ENCODE results near the gene PSME2. TPM values are rescaled to one million over a fixed set of nuclear protein-coding genes. Genes with fewer than 3 reads are reported as not detected.

The PSME2 gene
- polyA plus RNA-seq, 1 donor, result 243 TPM

GRCh38 chr14:24167469-24168114 is 21.2 kb upstream of the PSME2 start:
- WGBS (ENCODE audit: insufficient coverage, low lambda C conversion rate), result 80% methylated on average over 1 of the region's 3 CpGs

GRCh38 chr14:24165785-24166184 is 19.4 kb upstream of the PSME2 start:
- DNase-seq, result no peak
- no peak overlapping the region for H3K27ac ChIP-seq (ENCODE audit: low read length)
- H3K36me3 ChIP-seq (ENCODE audit: control insufficient read depth, insufficient read depth, low read length), result peaks cover 56% of the 10 kb centered on the region
- no peaks in the 10 kb centered on the region for H3K27me3 ChIP-seq (ENCODE audit: control insufficient read depth, insufficient read depth, low read length)
- no peak overlapping the region for H3K4me3 ChIP-seq (ENCODE audit: low read length)
- peaks cover 19% of the 10 kb centered on the region for H3K4me1 ChIP-seq (ENCODE audit: control insufficient read depth, insufficient read depth, low read length)
- H3K9me3 ChIP-seq (ENCODE audit: control insufficient read depth, low read depth, low read length), result no peaks in the 10 kb centered on the region
- 100% methylated on average over 1 of the region's 5 CpGs for WGBS (ENCODE audit: insufficient coverage, low lambda C conversion rate)

More at GRCh38 chr14:24167469-24168114, 21.2 kb upstream of the PSME2 start:
- Histone ChIP-seq H3K9me3 (ENCODE audit: control insufficient read depth, low read depth, low read length) (no peaks in the 10 kb centered on the region), H3K4me1 (ENCODE audit: control insufficient read depth, insufficient read depth, low read length) (peaks cover 14% of the 10 kb centered on the region), H3K27me3 (ENCODE audit: control insufficient read depth, insufficient read depth, low read length) (no peaks in the 10 kb centered on the region), H3K4me3 (ENCODE audit: low read length) (no peak overlapping the region), H3K27ac (ENCODE audit: low read length) (no peak overlapping the region), H3K36me3 (ENCODE audit: control insufficient read depth, insufficient read depth, low read length) (peaks cover 55% of the 10 kb centered on the region)
- no peak for DNase-seq

GRCh38 chr14:24164518-24164991 is 18.1 kb upstream of the PSME2 start:
- DNase-seq, result no peak
- Histone ChIP-seq H3K4me1 (ENCODE audit: control insufficient read depth, insufficient read depth, low read length) (peaks cover 30% of the 10 kb centered on the region), H3K9me3 (ENCODE audit: control insufficient read depth, low read depth, low read length) (no peaks in the 10 kb centered on the region), H3K4me3 (ENCODE audit: low read length) (no peak overlapping the region), H3K27me3 (ENCODE audit: control insufficient read depth, insufficient read depth, low read length) (no peaks in the 10 kb centered on the region), H3K27ac (ENCODE audit: low read length) (no peak overlapping the region), H3K36me3 (ENCODE audit: control insufficient read depth, insufficient read depth, low read length) (peaks cover 68% of the 10 kb centered on the region)
- no CpG with 5 or more reads among the region's 14 CpGs for WGBS (ENCODE audit: insufficient coverage, low lambda C conversion rate)

GRCh38 chr14:24162093-24162492 is 15.7 kb upstream of the PSME2 start:
- WGBS (ENCODE audit: insufficient coverage, low lambda C conversion rate), result no CpG with 5 or more reads among the region's 8 CpGs
- Histone ChIP-seq H3K9me3 (ENCODE audit: control insufficient read depth, low read depth, low read length) (no peaks in the 10 kb centered on the region), H3K27me3 (ENCODE audit: control insufficient read depth, insufficient read depth, low read length) (no peaks in the 10 kb centered on the region), H3K4me1 (ENCODE audit: control insufficient read depth, insufficient read depth, low read length) (peaks cover 30% of the 10 kb centered on the region), H3K36me3 (ENCODE audit: control insufficient read depth, insufficient read depth, low read length) (peaks cover 72% of the 10 kb centered on the region), H3K27ac (ENCODE audit: low read length) (peak overlapping the region; percentile 90), H3K4me3 (ENCODE audit: low read length) (peak overlapping the region; percentile 67)
- DNase-seq, result no peak

- Histone ChIP-seq H3K4me1 (ENCODE audit: control insufficient read depth, insufficient read depth, low read length) (peaks cover 30% of the 10 kb centered on the region), H3K27me3 (ENCODE audit: control insufficient read depth, insufficient read depth, low read length) (no peaks in the 10 kb centered on the region), H3K36me3 (ENCODE audit: control insufficient read depth, insufficient read depth, low read length) (peaks cover 71% of the 10 kb centered on the region), H3K9me3 (ENCODE audit: control insufficient read depth, low read depth, low read length) (no peaks in the 10 kb centered on the region), H3K4me3 (ENCODE audit: low read length) (peak within 1 kb of the TSS; percentile 67), H3K27ac (ENCODE audit: low read length) (peak within 1 kb of the TSS; percentile 90)
- peak; percentile 98 to 99 for DNase-seq
- WGBS (ENCODE audit: insufficient coverage, low lambda C conversion rate), result no CpG with 5 or more reads among the region's 12 CpGs
These were observed 14.7 kb upstream of the PSME2 start, which contains the start of gene IRF9 for GRCh38 chr14:24160850-24161804. Gene IRF9 (plus strand): TSS chr14:24161265. CDS start chr14:24162145, 880 bp downstream.

- H3K27ac ChIP-seq (ENCODE audit: low read length), result peak overlapping the region; percentile 68
- no CpG with 5 or more reads among the region's 4 CpGs for WGBS (ENCODE audit: insufficient coverage, low lambda C conversion rate)
- no peaks in the 10 kb centered on the region for H3K9me3 ChIP-seq (ENCODE audit: control insufficient read depth, low read depth, low read length)
- peaks cover 30% of the 10 kb centered on the region for H3K4me1 ChIP-seq (ENCODE audit: control insufficient read depth, insufficient read depth, low read length)
- DNase-seq, result no peak
- H3K27me3 ChIP-seq (ENCODE audit: control insufficient read depth, insufficient read depth, low read length), result no peaks in the 10 kb centered on the region
- no peak overlapping the region for H3K4me3 ChIP-seq (ENCODE audit: low read length)
- H3K36me3 ChIP-seq (ENCODE audit: control insufficient read depth, insufficient read depth, low read length), result peaks cover 70% of the 10 kb centered on the region
These were observed 14.1 kb upstream of the PSME2 start for GRCh38 chr14:24160499-24160849.

GRCh38 chr14:24159777-24160498 is 13.5 kb upstream of the PSME2 start:
- peak overlapping the region; percentile 68 for H3K27ac ChIP-seq (ENCODE audit: low read length)
- no CpG with 5 or more reads among the region's 11 CpGs for WGBS (ENCODE audit: insufficient coverage, low lambda C conversion rate)
- H3K36me3 ChIP-seq (ENCODE audit: control insufficient read depth, insufficient read depth, low read length), result peaks cover 70% of the 10 kb centered on the region
- no peak overlapping the region for H3K4me3 ChIP-seq (ENCODE audit: low read length)
- H3K27me3 ChIP-seq (ENCODE audit: control insufficient read depth, insufficient read depth, low read length), result no peaks in the 10 kb centered on the region
- DNase-seq, result no peak
- H3K4me1 ChIP-seq (ENCODE audit: control insufficient read depth, insufficient read depth, low read length), result peaks cover 30% of the 10 kb centered on the region
- H3K9me3 ChIP-seq (ENCODE audit: control insufficient read depth, low read depth, low read length), result no peaks in the 10 kb centered on the region

GRCh38 chr14:24157331-24157730 is 10.9 kb upstream of the PSME2 start:
- DNase-seq, result no peak
- Histone ChIP-seq H3K4me3 (ENCODE audit: low read length) (no peak overlapping the region), H3K4me1 (ENCODE audit: control insufficient read depth, insufficient read depth, low read length) (peaks cover 19% of the 10 kb centered on the region), H3K9me3 (ENCODE audit: control insufficient read depth, low read depth, low read length) (no peaks in the 10 kb centered on the region), H3K36me3 (ENCODE audit: control insufficient read depth, insufficient read depth, low read length) (peaks cover 63% of the 10 kb centered on the region), H3K27me3 (ENCODE audit: control insufficient read depth, insufficient read depth, low read length) (no peaks in the 10 kb centered on the region), H3K27ac (ENCODE audit: low read length) (no peak overlapping the region)
- no CpG with 5 or more reads among the region's 12 CpGs for WGBS (ENCODE audit: insufficient coverage, low lambda C conversion rate)

- no peaks in the 10 kb centered on the region for H3K9me3 ChIP-seq (ENCODE audit: control insufficient read depth, low read depth, low read length)
- WGBS (ENCODE audit: insufficient coverage, low lambda C conversion rate), result 100% methylated on average over 1 of the region's 1 CpG
- no peak overlapping the region for H3K4me3 ChIP-seq (ENCODE audit: low read length)
- no peaks in the 10 kb centered on the region for H3K27me3 ChIP-seq (ENCODE audit: control insufficient read depth, insufficient read depth, low read length)
- peaks cover 14% of the 10 kb centered on the region for H3K4me1 ChIP-seq (ENCODE audit: control insufficient read depth, insufficient read depth, low read length)
- H3K36me3 ChIP-seq (ENCODE audit: control insufficient read depth, insufficient read depth, low read length), result peaks cover 65% of the 10 kb centered on the region
- no peak for DNase-seq
- H3K27ac ChIP-seq (ENCODE audit: low read length), result no peak overlapping the region
These were observed 10.4 kb upstream of the PSME2 start for GRCh38 chr14:24156840-24157239.

GRCh38 chr14:24155100-24155499 is 8.7 kb upstream of the PSME2 start:
- Histone ChIP-seq H3K9me3 (ENCODE audit: control insufficient read depth, low read depth, low read length) (no peaks in the 10 kb centered on the region), H3K36me3 (ENCODE audit: control insufficient read depth, insufficient read depth, low read length) (peaks cover 76% of the 10 kb centered on the region), H3K27ac (ENCODE audit: low read length) (no peak overlapping the region), H3K4me1 (ENCODE audit: control insufficient read depth, insufficient read depth, low read length) (peaks cover 4% of the 10 kb centered on the region), H3K27me3 (ENCODE audit: control insufficient read depth, insufficient read depth, low read length) (no peaks in the 10 kb centered on the region), H3K4me3 (ENCODE audit: low read length) (no peak overlapping the region)
- WGBS (ENCODE audit: insufficient coverage, low lambda C conversion rate), result no CpG with 5 or more reads among the region's 10 CpGs
- DNase-seq, result no peak

All from large intestine (tissue), 3 donors.